ENCODE results near the gene CDKN2A.

Gene CDKN2A

GRCh38 chr9:21935631-21936030 is 58.6 kb downstream of the CDKN2A start:
- DNase-seq, result no peak

GRCh38 chr9:21933865-21934264 is 60.3 kb downstream of the CDKN2A start:
- DNase-seq, result no peak

GRCh38 chr9:21933281-21933680 is 60.9 kb downstream of the CDKN2A start:
- no peak for DNase-seq

- DNase-seq, result no peak
Observed at GRCh38 chr9:21931428-21931827, 62.8 kb downstream of the CDKN2A start.

GRCh38 chr9:21927752-21928151 is 66.4 kb downstream of the CDKN2A start:
- no peak for DNase-seq

- DNase-seq, result no peak
Observed at GRCh38 chr9:21923694-21924093, 70.5 kb downstream of the CDKN2A start.

GRCh38 chr9:21919377-21920362 is 74.5 kb downstream of the CDKN2A start:
- DNase-seq, result peak; percentile 40
